GM19467 (cell line): ENCODE data around the gene FBXO42.
A peak's percentile ranks its signal among the peaks of the same experiment; 100 is the strongest.

Experiments used
- ATAC-seq: cut with Tn5 transposase; IDR thresholded peaks from one replicate; pipeline ENCODE4 v1.9.1; 2021; ENCODE audit warnings: mild to moderate bottlenecking, moderate library complexity; ENCODE audit not compliant: unreplicated experiment

Gene FBXO42

GRCh38 chr1:16244650-16245285 is 107.5 kb downstream of the FBXO42 start:
- no peak for ATAC-seq

- ATAC-seq, result no peak
These were observed 108.2 kb downstream of the FBXO42 start for GRCh38 chr1:16243936-16244649.

- ATAC-seq, result no peak
These were observed 109.1 kb downstream of the FBXO42 start for GRCh38 chr1:16243215-16243610.

DNA sequence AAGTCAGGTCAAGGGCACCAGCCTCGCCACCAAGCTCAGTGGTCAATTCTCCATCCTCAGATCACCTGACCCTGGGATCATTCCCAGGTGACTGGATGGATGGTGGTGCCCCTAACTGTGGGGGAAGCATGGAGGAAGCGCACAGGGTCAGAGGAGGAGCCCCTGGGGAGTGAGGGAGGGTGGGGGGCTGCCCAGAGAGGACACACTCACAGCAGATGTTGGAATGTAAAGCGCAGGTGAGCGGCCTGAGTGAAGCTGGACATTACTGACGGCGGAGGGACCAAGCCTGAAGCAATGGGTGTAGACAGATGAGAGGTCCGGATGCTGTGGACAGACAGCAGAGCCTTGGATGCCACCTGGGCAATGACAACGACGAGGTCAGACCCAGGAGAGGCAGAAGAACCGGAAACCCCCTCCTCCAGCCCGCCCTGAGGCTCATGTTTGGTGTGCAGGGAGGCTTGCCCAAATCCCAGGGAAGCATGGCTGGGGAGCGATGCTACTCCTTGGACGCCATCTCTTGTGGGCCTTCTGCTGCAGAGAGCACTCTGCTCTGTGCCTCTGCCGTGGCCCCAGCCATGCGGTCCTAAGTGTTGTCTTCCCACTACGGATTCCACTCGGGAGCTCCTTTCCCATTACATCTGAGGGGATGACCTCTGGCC is 109.6 kb downstream of the FBXO42 start:
- no peak for ATAC-seq

GRCh38 chr1:16241221-16241708 is 111.0 kb downstream of the FBXO42 start:
- no peak for ATAC-seq

GRCh38 chr1:16239972-16240491 is 112.2 kb downstream of the FBXO42 start:
- ATAC-seq, result no peak

DNA sequence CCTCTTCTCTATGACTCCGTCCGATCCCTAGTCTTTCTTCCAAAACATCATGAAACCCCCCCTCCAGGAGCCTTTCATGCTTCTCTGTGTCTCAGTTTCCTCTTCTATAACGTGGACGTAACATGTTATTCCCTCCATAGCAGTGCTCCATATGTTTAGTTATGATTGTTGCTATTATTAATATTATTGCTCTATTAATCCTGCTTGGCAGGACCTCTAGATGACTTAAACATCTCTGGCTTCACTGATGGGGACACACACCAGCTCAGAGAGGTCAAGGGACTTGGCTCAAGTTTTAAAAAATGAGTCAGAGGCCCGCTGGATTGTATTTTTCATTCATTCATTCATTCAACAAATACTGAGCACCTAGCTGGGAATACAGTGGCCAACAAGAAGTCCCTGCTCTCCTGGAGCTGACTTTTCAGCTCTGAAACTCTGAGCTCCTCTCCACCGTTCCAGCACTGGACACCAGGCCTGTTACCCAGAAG is 114.9 kb downstream of the FBXO42 start:
- no peak for ATAC-seq

DNA sequence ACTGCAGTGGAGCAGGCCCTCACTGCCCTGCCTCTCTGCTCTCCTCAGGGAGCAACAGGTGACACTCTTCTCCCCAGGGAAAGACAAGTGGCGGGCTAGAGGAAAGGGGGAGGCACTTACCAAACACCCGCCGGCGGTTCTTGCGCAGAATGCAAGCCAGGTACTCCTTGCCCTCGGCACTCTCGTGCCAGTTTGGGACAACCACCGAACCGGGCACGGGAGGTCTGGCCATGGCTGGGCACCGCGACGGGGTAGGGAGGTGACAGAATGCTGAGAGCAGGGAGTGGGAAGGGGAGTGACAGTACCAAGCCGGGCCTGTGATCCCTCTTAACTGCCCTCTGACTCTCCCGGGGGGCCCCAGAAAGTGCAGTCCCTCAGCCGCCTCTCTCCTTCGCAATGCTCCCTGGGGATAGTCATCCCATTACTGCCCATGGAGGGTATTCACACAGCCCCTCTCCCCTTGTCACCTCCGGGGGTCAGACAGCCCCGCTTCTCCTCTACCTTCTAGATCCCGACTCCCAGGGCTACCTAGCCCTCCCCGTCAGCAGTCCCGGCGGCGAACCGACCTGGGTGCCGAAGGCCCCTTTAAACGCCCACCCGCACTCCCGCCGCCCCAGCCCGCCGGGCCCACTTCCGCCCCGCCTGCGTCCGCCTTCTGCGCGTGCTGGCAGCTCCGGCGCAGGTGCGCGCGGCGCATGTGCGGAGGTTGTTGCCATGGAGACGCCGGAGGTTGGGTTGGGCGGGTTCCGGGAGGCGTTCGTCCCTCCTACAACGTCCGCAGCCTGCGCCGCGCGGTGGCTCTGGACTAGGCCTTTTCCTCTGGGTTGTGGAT is 115.6 kb downstream of the FBXO42 start, which contains the start of gene CPLANE2:
Gene CPLANE2 (minus strand): TSS at position 673 of the 832 bp plus-strand sequence. CDS start 441 bp downstream, at position 232.
- peak; percentile 78 for ATAC-seq

DNA sequence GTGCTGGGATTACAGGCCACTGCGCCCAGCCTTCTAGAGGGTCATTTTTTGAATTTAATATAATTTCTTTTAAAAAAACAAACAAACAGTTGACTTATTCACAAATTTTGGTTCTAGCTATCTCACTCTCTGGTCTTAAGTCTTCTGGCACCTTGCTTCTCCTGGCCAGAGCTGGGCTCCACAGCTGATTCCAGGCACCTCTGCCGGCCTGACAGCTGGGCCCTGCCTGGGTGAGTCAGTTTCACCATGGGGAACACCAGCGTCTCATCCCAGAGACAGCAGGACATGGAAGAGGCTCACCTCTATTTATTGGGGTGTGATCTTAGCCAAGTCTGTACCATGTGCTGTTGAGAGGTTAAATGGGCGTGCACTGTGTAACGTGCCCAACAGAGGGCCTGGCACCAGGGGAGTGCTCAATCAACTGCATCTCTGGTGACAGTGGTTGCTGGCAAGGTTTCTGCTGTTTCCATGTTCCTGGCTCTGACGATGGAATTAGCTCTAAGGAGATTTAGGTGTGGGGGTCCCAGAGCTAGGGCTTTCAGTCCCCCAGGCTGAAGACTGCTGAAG is 116.3 kb downstream of the FBXO42 start:
- ATAC-seq, result peak; percentile 33

- ATAC-seq, result no peak
These were observed 116.9 kb downstream of the FBXO42 start for GRCh38 chr1:16235347-16235746.

DNA sequence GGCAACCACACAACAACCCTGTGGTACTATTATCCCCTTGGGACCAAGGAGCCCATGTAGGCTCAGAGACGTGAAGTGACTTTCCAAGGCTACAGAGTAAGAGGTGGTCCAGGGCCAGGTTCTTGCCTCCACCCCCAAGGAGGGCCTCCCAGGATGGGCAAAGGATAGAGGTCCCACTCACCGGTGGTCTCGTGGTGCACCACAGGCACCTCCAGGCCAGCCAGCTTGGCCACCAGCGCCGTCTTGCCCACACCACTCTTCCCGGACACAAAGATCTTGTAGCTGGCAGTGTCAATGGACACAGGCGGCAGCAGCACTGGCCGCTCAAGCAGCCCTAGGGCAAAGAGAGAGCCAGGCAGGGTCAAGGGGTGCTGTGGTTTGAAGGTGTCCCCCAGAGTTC is 118.8 kb downstream of the FBXO42 start:
- ATAC-seq, result no peak

DNA sequence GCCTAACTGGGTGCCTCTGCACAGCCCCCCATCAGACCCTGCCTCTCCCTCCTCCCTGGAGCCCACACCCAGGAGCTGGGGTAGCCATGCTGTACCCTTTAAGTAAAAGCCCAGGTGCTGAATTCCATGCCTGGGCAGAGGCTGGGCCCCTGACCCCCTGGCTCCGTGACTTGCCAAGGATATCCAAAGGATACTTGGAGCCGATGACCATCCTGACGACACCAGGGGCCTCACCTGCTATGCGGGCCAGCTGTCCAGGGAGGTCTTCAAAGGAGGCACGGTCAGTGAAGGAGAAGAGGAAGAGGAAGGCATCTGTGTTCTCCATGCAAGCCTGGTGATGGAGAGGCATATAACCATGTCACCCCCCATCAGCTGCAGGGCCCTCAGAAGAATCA is 120.0 kb downstream of the FBXO42 start:
- no peak for ATAC-seq

GRCh38 chr1:16231331-16232315 is 120.7 kb downstream of the FBXO42 start:
- ATAC-seq, result no peak

- ATAC-seq, result no peak
These were observed 121.5 kb downstream of the FBXO42 start for GRCh38 chr1:16230744-16231143.

GRCh38 chr1:16229976-16230740 is 122.1 kb downstream of the FBXO42 start:
- no peak for ATAC-seq

DNA sequence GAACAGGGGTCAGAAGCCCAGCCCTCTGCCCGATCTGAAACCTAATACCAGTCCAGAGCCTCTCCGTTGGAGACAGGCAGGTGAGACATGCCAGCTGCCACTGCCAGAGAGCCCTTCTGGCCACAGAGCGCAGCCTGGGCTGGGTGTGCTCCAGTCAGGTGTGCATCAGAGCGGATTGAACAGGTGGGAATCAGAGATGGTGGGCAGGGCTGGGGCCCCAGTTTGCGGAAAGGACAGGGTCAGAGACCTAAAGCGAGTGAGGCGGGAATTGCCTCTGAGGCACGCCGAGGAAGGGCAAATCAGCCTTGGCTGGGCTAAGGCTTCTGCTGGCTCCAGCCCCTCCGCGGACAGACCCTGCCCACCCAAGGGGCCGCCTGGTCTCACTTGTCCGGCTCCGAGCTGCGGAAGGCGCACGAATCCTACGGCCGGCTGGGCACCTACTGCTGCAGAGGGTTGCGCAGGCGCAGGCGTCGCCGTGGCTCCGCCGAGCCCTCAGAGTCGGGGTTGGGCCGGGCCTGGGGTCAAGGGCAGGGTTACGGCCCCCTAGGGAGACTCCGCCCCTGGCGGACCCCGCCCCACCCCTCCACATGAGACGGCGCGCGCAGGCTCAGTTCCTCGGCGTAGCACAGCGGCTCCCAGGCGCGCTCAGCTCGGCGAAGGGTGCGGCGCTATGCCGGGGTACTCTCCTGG is 125.6 kb downstream of the FBXO42 start:
- ATAC-seq, result no peak

GRCh38 chr1:16226129-16226489 is 126.2 kb downstream of the FBXO42 start:
- no peak for ATAC-seq

DNA sequence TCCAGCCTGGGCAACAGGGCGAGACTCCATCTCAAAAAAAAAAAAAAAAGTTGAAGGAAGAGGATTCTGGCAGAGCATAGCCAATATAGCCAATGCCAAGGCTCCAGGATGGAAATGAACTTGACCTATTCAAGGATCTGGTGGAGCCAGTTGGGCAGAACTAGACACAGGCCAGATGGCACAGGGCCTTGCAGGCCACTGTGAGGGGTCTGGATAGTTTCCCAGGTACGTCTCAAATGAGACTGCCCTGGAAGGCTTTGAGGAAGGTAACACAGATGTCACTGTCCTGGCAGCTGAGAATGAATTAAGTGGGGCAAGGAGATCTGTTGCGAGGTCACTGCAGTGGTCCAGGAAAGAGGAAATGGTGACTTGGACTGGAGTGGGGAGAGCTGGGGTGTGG is 127.8 kb downstream of the FBXO42 start:
- no peak for ATAC-seq
